K562 (cell line): Measurements from ENCODE around the gene JADE3.

Experiments used
- MYC ChIP-seq, 2 experiments: fragments of 250-450 bp in 1 of 2; sonication (Bioruptor Pico) in 1 of 2; IDR thresholded peaks; 2 replicates each; pipeline versions ENCODE4 v1.5.1 to v1.6.1; 2012 to 2021; ENCODE audit warnings: low read depth in 2 of 2, borderline replicate concordance in 1 of 2, improper control_type of control experiment in 1 of 2, low read length in 1 of 2, mild to moderate bottlenecking in 1 of 2, moderate library complexity in 1 of 2
- NR2C2 ChIP-seq, 2 experiments: fragments of 200-800 bp in 1 of 2; sonication (Bioruptor generic) in 1 of 2; sonication (generic) in 1 of 2; formaldehyde crosslinking in 1 of 2; IDR thresholded peaks; 2 replicates each; pipeline versions ENCODE4 v1.6.1 to v1.8.0; 2016 to 2022; ENCODE audit warnings: mild to moderate bottlenecking in 1 of 2, missing compliant biosample characterization in 1 of 2, missing genetic modification characterization in 1 of 2, missing genetic modification reagents in 1 of 2
- PTRF ChIP-seq: fragments of 450-650 bp; IDR thresholded peaks from 2 replicates; pipeline ENCODE4 v1.6.1; 2016; ENCODE audit warnings: mild to moderate bottlenecking, missing genetic modification characterization, missing compliant biosample characterization
- TCF7 ChIP-seq: sonication (generic); IDR thresholded peaks from 2 replicates; pipeline ENCODE4 v1.6.1; 2016; ENCODE audit warnings: antibody characterized with exemption, borderline replicate concordance
- ZNF274 ChIP-seq: IDR thresholded peaks from 2 replicates; pipeline ENCODE4 v1.6.1; 2011; ENCODE audit warnings: low read depth, mild to moderate bottlenecking, low read length, moderate library complexity, borderline replicate concordance

DNA sequence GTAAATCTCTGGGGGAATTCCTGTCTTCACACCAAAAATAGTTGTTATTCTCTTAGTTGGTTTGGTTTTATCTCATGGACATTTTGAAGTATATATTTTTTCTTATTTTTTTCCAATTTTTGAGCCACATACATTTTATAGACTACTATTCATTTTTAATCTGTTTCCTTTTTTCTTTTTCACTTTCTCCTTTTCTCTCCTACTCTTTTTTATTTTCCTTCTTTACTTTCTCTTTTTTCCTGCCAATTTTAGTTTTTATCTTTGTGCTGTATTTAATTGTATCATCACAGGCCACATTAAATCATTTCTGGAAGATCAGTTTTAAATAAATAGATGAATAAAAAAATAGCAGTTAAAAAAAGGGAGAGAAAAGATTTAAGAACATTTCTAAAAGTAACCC is 14.0 kb upstream of the JADE3 start:
- TF ChIP-seq ZNF274 (no peak), NR2C2 (CRISPR knock-in tag; IDR thresholded peaks at IDR 0.05) (no peak), NR2C2 (tag; IDR thresholded peaks at IDR 0.05) (no peak), TCF7 (no peak), PTRF (tag) (no peak), MYC (IDR thresholded peaks at IDR 0.05; ENCODE audit: low read depth, low read length) (no peak), MYC (CRISPR knock-in tag; IDR thresholded peaks at IDR 0.05; ENCODE audit: borderline replicate concordance, low read depth) (no peak)
